Measurements from ENCODE around the gene YY1.

YY1 gene

DNA sequence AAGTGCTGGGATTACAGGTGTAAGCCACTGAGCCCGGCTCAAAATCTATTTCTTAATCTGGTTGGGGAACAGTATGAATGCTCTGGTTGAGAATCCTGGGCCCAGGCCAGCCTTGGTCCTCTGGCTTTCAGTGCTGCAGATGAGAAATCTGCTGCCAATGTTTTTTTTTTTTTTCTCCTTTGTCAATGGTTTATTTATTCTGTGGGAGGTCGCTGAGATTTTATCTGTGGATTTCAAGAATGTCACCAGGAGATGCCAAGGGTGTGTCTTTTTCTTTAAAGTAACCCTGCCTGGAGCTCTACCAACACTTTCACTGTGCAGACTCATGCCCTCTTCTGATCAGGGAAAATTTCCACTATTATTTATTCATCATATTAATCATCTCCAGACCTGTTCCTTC lies 63.7 kb downstream of the YY1 start:
- POLR2A ChIA-PET (ENCODE audit: low non-redundant PET): interaction anchor here (0.7 kb wide), 2 partner anchors 29 to 86 kb away, joined by 3 to 6 read pairs; no protein-coding TSS in a partner anchor

DNA sequence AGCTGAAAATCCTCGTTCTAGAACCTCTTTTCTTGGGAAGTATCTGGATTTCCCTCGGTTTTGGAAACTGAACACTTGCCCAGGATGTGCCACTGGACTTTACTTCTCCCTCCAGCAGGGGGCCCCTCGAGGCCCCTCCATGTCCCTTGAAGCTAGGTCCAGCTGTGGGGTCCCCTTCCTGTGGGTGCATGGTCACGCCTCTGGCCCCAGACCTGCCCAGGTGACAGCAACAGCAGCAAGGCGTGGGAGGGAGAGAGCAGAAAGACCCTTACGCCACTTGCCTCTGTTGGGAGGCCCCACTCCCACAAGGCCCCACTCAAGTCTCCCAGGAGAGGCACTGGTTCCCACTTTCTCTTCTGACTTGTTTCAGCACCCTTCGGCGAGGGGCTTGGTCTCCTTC lies 64.2 kb downstream of the YY1 start:
- DNase-seq (ENCODE audit: low spot score): no peak
- ChIA-PET CTCF (interaction anchor here (0.5 to 1.5 kb wide), 5 partner anchors 17 to 281 kb away, joined by 3 to 7 read pairs (median 3); no protein-coding TSS in a partner anchor), POLR2A (ENCODE audit: low non-redundant PET) (no interaction called here)
- peak overlapping the region; percentile 83 for H3K27ac ChIP-seq
- TF ChIP-seq, protein P1, sequence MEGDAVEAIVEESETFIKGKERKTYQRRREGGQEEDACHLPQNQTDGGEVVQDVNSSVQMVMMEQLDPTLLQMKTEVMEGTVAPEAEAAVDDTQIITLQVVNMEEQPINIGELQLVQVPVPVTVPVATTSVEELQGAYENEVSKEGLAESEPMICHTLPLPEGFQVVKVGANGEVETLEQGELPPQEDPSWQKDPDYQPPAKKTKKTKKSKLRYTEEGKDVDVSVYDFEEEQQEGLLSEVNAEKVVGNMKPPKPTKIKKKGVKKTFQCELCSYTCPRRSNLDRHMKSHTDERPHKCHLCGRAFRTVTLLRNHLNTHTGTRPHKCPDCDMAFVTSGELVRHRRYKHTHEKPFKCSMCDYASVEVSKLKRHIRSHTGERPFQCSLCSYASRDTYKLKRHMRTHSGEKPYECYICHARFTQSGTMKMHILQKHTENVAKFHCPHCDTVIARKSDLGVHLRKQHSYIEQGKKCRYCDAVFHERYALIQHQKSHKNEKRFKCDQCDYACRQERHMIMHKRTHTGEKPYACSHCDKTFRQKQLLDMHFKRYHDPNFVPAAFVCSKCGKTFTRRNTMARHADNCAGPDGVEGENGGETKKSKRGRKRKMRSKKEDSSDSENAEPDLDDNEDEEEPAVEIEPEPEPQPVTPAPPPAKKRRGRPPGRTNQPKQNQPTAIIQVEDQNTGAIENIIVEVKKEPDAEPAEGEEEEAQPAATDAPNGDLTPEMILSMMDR (conservative IDR thresholded peaks at IDR 0.05; ENCODE audit: low read depth): peak; percentile 54

More for the DNA sequence above, 63.7 kb downstream of the YY1 start:
- TF ChIP-seq, protein P1 (conservative IDR thresholded peaks at IDR 0.05; ENCODE audit: low read depth): no peak
- DNase-seq (ENCODE audit: low spot score): no peak
- CTCF ChIA-PET: interaction anchor here (0.6 to 1.5 kb wide), 3 partner anchors 17 to 38 kb away, joined by 3 to 7 read pairs (median 5); no protein-coding TSS in a partner anchor
- H3K27ac ChIP-seq: peak overlapping the region; percentile 32; the same call in 1 of the 2 replicates

DNA sequence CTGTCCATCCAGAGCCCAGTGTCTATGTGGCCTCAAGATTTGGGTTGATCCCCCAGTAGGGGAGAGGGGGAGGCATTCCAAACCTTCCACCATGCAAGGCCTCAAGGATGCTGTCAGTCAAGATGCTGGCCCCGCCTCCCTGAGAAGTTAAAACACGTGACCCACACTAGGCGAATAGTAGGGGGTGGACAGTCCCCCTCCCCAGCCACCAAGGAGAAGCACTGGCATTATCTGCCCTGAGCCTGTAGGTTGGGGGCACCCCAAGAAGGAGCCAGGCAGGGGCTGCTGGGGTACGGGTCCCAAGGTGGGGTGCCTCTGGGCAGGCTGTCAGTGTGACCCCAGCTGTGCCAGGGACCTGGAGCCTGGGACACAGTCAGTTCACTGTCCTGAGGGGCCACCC lies 65.0 kb downstream of the YY1 start:
- CTCF ChIA-PET: interaction anchor here (0.5 to 1.7 kb wide), 3 partner anchors 18 to 74 kb away, joined by 3 to 7 read pairs (median 4); no protein-coding TSS in a partner anchor

DNA sequence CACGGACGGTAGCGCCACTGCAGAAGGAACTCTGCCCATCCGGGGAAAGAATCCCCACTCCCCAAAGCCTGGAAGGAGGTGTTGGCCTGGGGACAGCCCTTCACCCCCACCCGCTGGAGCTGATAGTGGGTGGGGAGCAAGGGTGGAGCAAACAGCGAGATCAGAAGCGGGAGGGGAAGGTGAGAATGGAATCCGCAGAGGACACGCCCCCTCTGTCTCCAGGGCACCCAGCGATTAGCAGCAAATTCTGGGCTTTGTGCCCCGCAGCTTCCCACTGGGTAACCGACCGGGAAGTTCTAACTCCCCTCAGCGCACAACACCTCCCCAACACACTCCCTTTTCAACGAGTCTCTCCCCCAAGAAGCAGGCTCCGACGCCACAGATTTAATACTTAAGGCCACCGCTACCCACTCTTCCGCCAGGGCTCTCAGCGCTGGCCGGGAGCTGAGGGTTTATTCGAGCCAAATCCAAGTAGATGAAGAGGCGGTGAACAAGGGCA lies 65.9 kb downstream of the YY1 start:
- peak; percentile 53 for DNase-seq (ENCODE audit: low spot score)
- TF ChIP-seq, protein P1 (conservative IDR thresholded peaks at IDR 0.05; ENCODE audit: low read depth): no peak
- peak overlapping the region; percentile 83 for H3K27ac ChIP-seq
- POLR2A ChIA-PET (ENCODE audit: low non-redundant PET): no interaction called here
- CTCF ChIA-PET: interaction anchor here (0.6 to 1.7 kb wide), 4 partner anchors 20 to 315 kb away, joined by 3 to 7 read pairs (median 4); no protein-coding TSS in a partner anchor

More for the DNA sequence above, 65.0 kb downstream of the YY1 start:
- no peak for DNase-seq (ENCODE audit: low spot score)
- POLR2A ChIA-PET (ENCODE audit: low non-redundant PET): no interaction called here
- peak overlapping the region; percentile 83 for H3K27ac ChIP-seq
- TF ChIP-seq, protein P1 (conservative IDR thresholded peaks at IDR 0.05; ENCODE audit: low read depth): no peak

DNA sequence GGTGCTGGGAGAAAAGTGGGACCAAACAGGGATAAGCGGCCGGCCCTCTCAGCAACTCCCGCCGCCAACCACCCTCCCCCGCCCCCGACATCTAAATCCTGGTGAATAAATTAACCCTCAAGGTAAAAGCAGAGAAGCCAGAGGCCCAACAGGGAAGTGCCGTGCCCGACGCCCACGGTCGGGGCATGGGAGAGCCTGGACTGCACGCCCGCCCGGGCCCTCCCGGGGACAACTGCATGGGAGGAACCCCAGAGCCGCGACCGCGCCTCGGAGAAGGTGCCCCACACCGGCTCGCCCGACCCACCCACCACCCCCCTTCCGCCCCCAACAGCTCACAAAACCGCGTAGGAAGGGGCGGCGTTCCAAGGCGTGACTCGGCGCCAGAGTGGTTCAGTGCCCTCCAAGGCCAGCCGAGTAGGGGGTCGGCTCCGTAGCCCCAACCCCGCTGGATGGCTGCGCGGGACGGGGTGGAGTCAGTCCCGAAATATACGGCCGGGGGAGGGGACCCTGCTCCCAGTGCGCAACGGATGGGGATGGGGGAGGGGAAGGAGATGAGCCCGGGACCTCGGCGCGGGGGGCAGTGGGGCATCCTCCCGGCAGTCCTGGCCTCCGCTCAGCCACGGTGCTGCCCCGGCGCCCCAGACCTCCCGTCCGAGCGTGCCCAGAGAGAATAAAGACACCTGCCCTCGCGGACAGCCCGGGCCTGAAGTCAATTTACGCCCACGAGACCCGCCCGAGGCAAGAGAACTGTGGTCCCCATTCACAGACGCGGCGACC lies 66.6 kb downstream of the YY1 start:
- H3K27ac ChIP-seq: peak overlapping the region; percentile 83
- TF ChIP-seq, protein P1 (conservative IDR thresholded peaks at IDR 0.05; ENCODE audit: low read depth): no peak
- ChIA-PET CTCF (interaction anchor here (1.2 to 1.7 kb wide), 3 partner anchors 21 to 72 kb away, joined by 4 to 7 read pairs (median 4); no protein-coding TSS in a partner anchor), POLR2A (ENCODE audit: low non-redundant PET) (no interaction called here)
- no peak for DNase-seq (ENCODE audit: low spot score)

DNA sequence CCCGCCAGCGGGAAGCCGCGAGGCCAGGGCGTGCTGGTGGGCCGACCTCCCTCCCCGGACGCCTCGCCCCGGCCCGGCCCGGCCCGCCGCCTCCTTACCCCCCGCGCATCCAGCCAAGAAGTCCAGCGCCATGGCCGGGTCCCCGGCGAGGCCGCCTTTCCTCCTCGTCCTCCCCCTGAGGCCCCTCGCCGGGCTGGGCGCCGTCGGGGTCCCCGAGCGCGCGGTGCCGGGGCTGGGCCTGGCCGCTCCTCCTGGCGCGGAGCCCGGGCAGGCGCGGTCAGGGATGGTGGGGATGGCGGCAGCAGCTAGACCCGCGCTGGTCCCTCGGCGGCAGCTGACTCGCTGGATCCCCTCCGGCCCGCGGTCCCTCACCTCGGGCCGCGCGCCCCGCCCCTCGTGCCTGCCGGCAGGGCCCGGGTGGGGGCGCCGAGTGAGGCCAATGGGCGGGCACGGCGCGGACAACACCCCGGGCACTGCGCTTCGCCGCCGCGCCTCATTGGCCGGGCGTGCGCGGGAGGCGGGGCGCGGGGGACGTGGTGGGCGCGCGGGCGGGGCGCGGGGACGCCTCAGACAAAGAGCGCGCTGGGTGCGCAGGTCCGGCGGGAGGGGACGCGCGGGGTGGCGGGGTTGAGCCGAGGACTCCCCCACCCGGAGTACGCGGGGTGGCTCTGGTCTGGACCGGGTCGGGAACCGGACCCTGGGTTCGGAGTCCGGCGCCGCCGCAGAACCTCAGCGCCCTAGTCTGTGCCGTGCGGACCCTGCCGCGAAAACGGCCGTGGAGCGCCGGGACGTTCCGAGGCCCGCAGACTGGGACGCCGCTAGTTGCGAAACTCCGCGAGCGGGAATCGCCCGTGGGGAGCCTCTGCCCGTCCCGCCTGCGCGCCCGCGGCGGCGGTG lies 67.4 kb downstream of the YY1 start, which contains the start of gene SLC25A29:
Gene SLC25A29 (minus strand): TSS at position 344 of the 897 bp plus-strand sequence. CDS start 212 bp downstream, at position 132.
- H3K27ac ChIP-seq: peak within 1 kb of the TSS; percentile 83
- POLR2A ChIA-PET (ENCODE audit: low non-redundant PET): no interaction called here
- DNase-seq (ENCODE audit: low spot score): peak; percentile 94
- TF ChIP-seq, protein P1 (conservative IDR thresholded peaks at IDR 0.05; ENCODE audit: low read depth): no peak
- CTCF ChIA-PET: no interaction called here

Data from RWPE1 (cell line).